Adipocyte (in vitro differentiated cells): ENCODE measurements around the gene FSTL1.
A peak's percentile ranks its signal among the peaks of the same experiment; 100 is the strongest.

ENCODE experiments used
- DNase-seq: peaks from one replicate; pipeline ENCODE4 v3.0.0-alpha.2; 2015; ENCODE audit warnings: low read depth
- H3K27me3 ChIP-seq: replicated peaks from 2 replicates; pipeline ENCODE4 v1.7.0; 2013; ENCODE audit warnings: mild to moderate bottlenecking, low read length, moderate library complexity; ENCODE audit not compliant: control insufficient read depth, insufficient read depth
- H3K36me3 ChIP-seq: 2 replicates; pipeline ENCODE4 v1.7.0; 2013; ENCODE audit warnings: low read length, mild to moderate bottlenecking, moderate library complexity; ENCODE audit not compliant: control insufficient read depth, insufficient read depth, severe bottlenecking
- H3K4me1 ChIP-seq: 2 replicates; pipeline ENCODE4 v1.7.0; 2013; ENCODE audit warnings: mild to moderate bottlenecking, low read length, moderate library complexity; ENCODE audit not compliant: control insufficient read depth, insufficient read depth
- H3K4me3 ChIP-seq: 2 replicates; pipeline ENCODE4 v1.7.0; 2013; ENCODE audit warnings: mild to moderate bottlenecking, low read length, moderate library complexity
- H3K9ac ChIP-seq: 2 replicates; pipeline ENCODE4 v1.7.0; 2013; ENCODE audit warnings: mild to moderate bottlenecking, low read length, moderate library complexity
- H3K9me3 ChIP-seq: 2 replicates; pipeline ENCODE4 v1.7.0; 2013; ENCODE audit warnings: mild to moderate bottlenecking, low read length, moderate library complexity; ENCODE audit not compliant: control insufficient read depth

FSTL1 gene

GRCh38 chr3:120421926-120422325 lies 28.9 kb downstream of the FSTL1 start:
- Histone ChIP-seq H3K4me3 (peak overlapping the region; percentile 20), H3K4me1 (peaks cover 96% of the 10 kb centered on the region), H3K9me3 (no peaks in the 10 kb centered on the region), H3K36me3 (peaks cover 21% of the 10 kb centered on the region), H3K9ac (peak overlapping the region; percentile 71), H3K27me3 (no peaks in the 10 kb centered on the region)
- DNase-seq, result no peak

GRCh38 chr3:120420928-120421551 lies 29.8 kb downstream of the FSTL1 start:
- H3K36me3 ChIP-seq, result peaks cover 18% of the 10 kb centered on the region

GRCh38 chr3:120420360-120420759 lies 30.4 kb downstream of the FSTL1 start:
- Histone ChIP-seq H3K27me3 (no peaks in the 10 kb centered on the region), H3K4me1 (peaks cover 89% of the 10 kb centered on the region), H3K4me3 (peak overlapping the region; percentile 20), H3K9ac (peak overlapping the region; percentile 71), H3K36me3 (peaks cover 23% of the 10 kb centered on the region), H3K9me3 (no peaks in the 10 kb centered on the region)
- DNase-seq, result peak; percentile 55

More at GRCh38 chr3:120420928-120421551, 29.8 kb downstream of the FSTL1 start:
- Histone ChIP-seq H3K4me1 (peaks cover 95% of the 10 kb centered on the region), H3K9me3 (no peaks in the 10 kb centered on the region), H3K4me3 (peak overlapping the region; percentile 20), H3K27me3 (no peaks in the 10 kb centered on the region), H3K9ac (peak overlapping the region; percentile 71)
- DNase-seq, result peak; percentile 76

GRCh38 chr3:120419797-120420196 lies 31.0 kb downstream of the FSTL1 start:
- Histone ChIP-seq H3K9me3 (no peaks in the 10 kb centered on the region), H3K36me3 (peaks cover 27% of the 10 kb centered on the region), H3K4me3 (peak overlapping the region; percentile 8), H3K27me3 (no peaks in the 10 kb centered on the region), H3K4me1 (peaks cover 84% of the 10 kb centered on the region), H3K9ac (peak overlapping the region; percentile 71)
- no peak for DNase-seq

GRCh38 chr3:120418866-120419490 lies 31.8 kb downstream of the FSTL1 start:
- H3K4me3 ChIP-seq, result no peak overlapping the region
- H3K27me3 ChIP-seq, result no peaks in the 10 kb centered on the region
- peaks cover 27% of the 10 kb centered on the region for H3K36me3 ChIP-seq
- no peaks in the 10 kb centered on the region for H3K9me3 ChIP-seq
- H3K9ac ChIP-seq, result peak overlapping the region; percentile 78
- DNase-seq, result no peak
- H3K4me1 ChIP-seq, result peaks cover 76% of the 10 kb centered on the region

- Histone ChIP-seq H3K36me3 (peaks cover 26% of the 10 kb centered on the region), H3K4me3 (no peak overlapping the region), H3K9me3 (no peaks in the 10 kb centered on the region), H3K4me1 (peaks cover 71% of the 10 kb centered on the region), H3K27me3 (no peaks in the 10 kb centered on the region), H3K9ac (peak overlapping the region; percentile 78)
- no peak for DNase-seq
Measured at GRCh38 chr3:120418446-120418845, 32.3 kb downstream of the FSTL1 start.

- Histone ChIP-seq H3K4me1 (peaks cover 68% of the 10 kb centered on the region), H3K36me3 (peaks cover 29% of the 10 kb centered on the region), H3K27me3 (no peaks in the 10 kb centered on the region), H3K9ac (peak overlapping the region; percentile 78), H3K4me3 (peak overlapping the region; percentile 55), H3K9me3 (no peaks in the 10 kb centered on the region)
- peak; percentile 99 for DNase-seq
Measured at GRCh38 chr3:120417272-120417911, 33.4 kb downstream of the FSTL1 start.

- peaks cover 62% of the 10 kb centered on the region for H3K4me1 ChIP-seq
- no peaks in the 10 kb centered on the region for H3K27me3 ChIP-seq
- H3K4me3 ChIP-seq, result peak overlapping the region; percentile 12
- peaks cover 34% of the 10 kb centered on the region for H3K36me3 ChIP-seq
- H3K9ac ChIP-seq, result peak overlapping the region; percentile 46
- DNase-seq, result no peak
- H3K9me3 ChIP-seq, result no peaks in the 10 kb centered on the region
Measured at GRCh38 chr3:120416868-120417267, 33.9 kb downstream of the FSTL1 start.

- no peaks in the 10 kb centered on the region for H3K9me3 ChIP-seq
- H3K4me3 ChIP-seq, result no peak overlapping the region
- DNase-seq, result no peak
- H3K27me3 ChIP-seq, result no peaks in the 10 kb centered on the region
- H3K36me3 ChIP-seq, result peaks cover 45% of the 10 kb centered on the region
- H3K9ac ChIP-seq, result no peak overlapping the region
- H3K4me1 ChIP-seq, result peaks cover 61% of the 10 kb centered on the region
Measured at GRCh38 chr3:120415756-120416155, 35.0 kb downstream of the FSTL1 start.

GRCh38 chr3:120410541-120410940 lies 40.3 kb downstream of the FSTL1 start:
- Histone ChIP-seq H3K27me3 (no peaks in the 10 kb centered on the region), H3K36me3 (peaks cover 85% of the 10 kb centered on the region), H3K9ac (peak overlapping the region; percentile 17), H3K9me3 (no peaks in the 10 kb centered on the region), H3K4me1 (peaks cover 30% of the 10 kb centered on the region), H3K4me3 (no peak overlapping the region)
- DNase-seq, result no peak

- DNase-seq, result no peak
- H3K27me3 ChIP-seq, result no peaks in the 10 kb centered on the region
- peaks cover 85% of the 10 kb centered on the region for H3K36me3 ChIP-seq
- H3K4me3 ChIP-seq, result no peak overlapping the region
- H3K4me1 ChIP-seq, result peaks cover 34% of the 10 kb centered on the region
- H3K9me3 ChIP-seq, result no peaks in the 10 kb centered on the region
- H3K9ac ChIP-seq, result peak overlapping the region; percentile 17
Measured at GRCh38 chr3:120410116-120410515, 40.7 kb downstream of the FSTL1 start.
